Endothelial cell of umbilical vein (primary cell): ENCODE results near the gene LSG1.

ENCODE experiments used
- CTCF ChIP-seq, 2 donors: IDR thresholded peaks; 1 replicate in 1 of 2; 2 replicates in 1 of 2; pipeline ENCODE4 v1.5.1; 2011; ENCODE audit warnings: low read length in 2 of 2, mild to moderate bottlenecking in 2 of 2, moderate library complexity in 2 of 2, control low read depth in 1 of 2, inconsistent platforms in 1 of 2, low read depth in 1 of 2; ENCODE audit not compliant: insufficient read depth in 1 of 2; ENCODE audit errors: extremely low read depth in 1 of 2
- EZH2 ChIP-seq: IDR thresholded peaks from 2 replicates; pipeline ENCODE4 v1.6.1; 2012; ENCODE audit warnings: borderline replicate concordance, low read depth, mild to moderate bottlenecking, moderate library complexity, low read length, inconsistent platforms; ENCODE audit not compliant: severe bottlenecking
- MAX ChIP-seq: IDR thresholded peaks from 2 replicates; pipeline ENCODE4 v1.6.1; 2011; ENCODE audit not compliant: insufficient read depth, insufficient read length
- MYC ChIP-seq: IDR thresholded peaks from one replicate; pipeline ENCODE4 v1.6.1; 2011; ENCODE audit warnings: mild to moderate bottlenecking, low read depth, low read length
- POLR2A ChIP-seq: IDR thresholded peaks from 2 replicates; pipeline ENCODE4 v1.6.1; 2012; ENCODE audit warnings: low read depth, mild to moderate bottlenecking, control low read depth, low read length
- POLR2AphosphoS5 ChIP-seq: IDR thresholded peaks from 2 replicates; pipeline ENCODE4 v1.6.1; 2012; ENCODE audit warnings: low read depth, mild to moderate bottlenecking, control low read depth, low read length, moderate library complexity; ENCODE audit not compliant: insufficient read depth

GRCh38 chr3:194622621-194623340 lies 49.2 kb downstream of the LSG1 start:
- TF ChIP-seq CTCF (IDR thresholded peaks at IDR 0.05; ENCODE audit: extremely low read depth in 1 of 2, insufficient read depth in 1 of 2, low read depth in 1 of 2, low read length in 2 of 2), result no peak
- TF ChIP-seq POLR2AphosphoS5, result no peak
- TF ChIP-seq POLR2A, result no peak
- TF ChIP-seq EZH2, result no peak
- no peak for TF ChIP-seq MAX
- TF ChIP-seq MYC, result no peak
